Uterus (tissue), 4 donors: ENCODE data around the gene RBX1. TPM values are rescaled to one million over a fixed set of nuclear protein-coding genes. Genes with fewer than 3 reads are reported as not detected.

Source experiments
- DNase-seq, 2 donors: peaks; one replicate each; pipeline ENCODE4 v3.0.0-alpha.2; 2019 to 2020
- H3K27ac ChIP-seq, 2 donors: fragments of 200-600 bp; sonication (generic); 1 replicate in 1 of 2; 2 replicates in 1 of 2; pipeline ENCODE4 v1.5.1; 2016 to 2018
- H3K27me3 ChIP-seq, 2 donors: fragments of 200-600 bp; sonication (generic); one replicate each; pipeline ENCODE4 v1.5.1; 2018 to 2019; ENCODE audit warnings: control low read depth in 1 of 2
- H3K36me3 ChIP-seq, 2 donors: fragments of 200-600 bp; sonication (generic); one replicate each; pipeline ENCODE4 v1.5.1; 2019; ENCODE audit warnings: control low read depth in 1 of 2
- H3K4me1 ChIP-seq, 2 donors: fragments of 200-600 bp; sonication (generic); one replicate each; pipeline ENCODE4 v1.5.1; 2018 to 2019; ENCODE audit warnings: control low read depth in 1 of 2
- H3K4me3 ChIP-seq, 2 donors: fragments of 200-600 bp; sonication (generic); 1 replicate in 1 of 2; 2 replicates in 1 of 2; pipeline ENCODE4 v1.5.1; 2018 to 2019; ENCODE audit warnings: mild to moderate bottlenecking in 1 of 2
- H3K9me3 ChIP-seq, 2 donors: fragments of 200-600 bp; sonication (generic); one replicate each; pipeline ENCODE4 v1.5.1; 2019; ENCODE audit warnings: control low read depth in 1 of 2
- POLR2A ChIP-seq, 2 donors: fragments of 450-650 bp; IDR thresholded peaks; one replicate each; pipeline ENCODE4 v1.6.1; 2016; ENCODE audit warnings: antibody characterized with exemption in 2 of 2, mild to moderate bottlenecking in 1 of 2, moderate library complexity in 1 of 2
- intact Hi-C: fragments of 100-400 bp; cut with DNase I; formaldehyde crosslinking; loops from one replicate; pipeline ENCODE4 v1.15.1; 2023; ENCODE audit warnings: low total_unique reads
- total RNA-seq, 4 donors: library from RNA; depleted of rRNA in 3 of 4; stranded (reverse); fragments of >200 nt in 3 of 4; gene quantifications; one replicate each; pipeline versions ENCODE4 v1.1.0 to v1.2.4, GENCODE V29; 2014 to 2023
- TF ChIP-seq, protein P1 (sequence below), 4 experiments: fragments of 200-600 bp in 2 of 4; fragments of 450-650 bp in 2 of 4; sonication (generic) in 2 of 4; IDR thresholded peaks; one replicate each; pipeline ENCODE4 v1.5.1; 2016 to 2019; ENCODE audit warnings: antibody characterized with exemption in 4 of 4, mild to moderate bottlenecking in 2 of 4, moderate library complexity in 1 of 4
- donor health status: DM: yes; HTN: yes; CAD: no.

RBX1 gene
- total RNA-seq, 4 donors from 2014 or later: 33.8 to 75.9 (median 57.6) TPM

DNA sequence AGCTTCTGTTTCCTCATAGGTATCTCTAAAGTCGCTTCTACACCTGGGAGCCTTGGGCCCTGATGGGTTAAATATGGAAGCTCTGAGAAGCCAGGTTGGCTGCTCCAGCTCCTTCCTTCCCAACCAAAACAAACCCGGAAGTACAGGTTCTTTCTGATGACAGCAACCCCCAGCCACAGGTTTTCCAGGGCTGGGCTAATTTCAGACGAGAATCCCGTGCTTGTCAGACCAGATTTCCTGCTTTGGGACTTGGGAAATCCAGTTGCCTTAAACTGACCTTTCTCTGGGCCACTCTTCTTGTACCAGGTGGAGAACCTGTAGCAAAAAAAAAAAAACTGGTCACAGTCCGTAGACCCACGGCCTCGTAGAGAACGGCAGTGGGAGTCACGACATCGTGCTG lies 51.9 kb downstream of the RBX1 start:
- intact Hi-C loops: no loop called here
- no peak overlapping the region for H3K4me3 ChIP-seq
- H3K27ac ChIP-seq: no peak overlapping the region
- TF ChIP-seq POLR2A (IDR thresholded peaks at IDR 0.05): no peak
- TF ChIP-seq, protein P1, sequence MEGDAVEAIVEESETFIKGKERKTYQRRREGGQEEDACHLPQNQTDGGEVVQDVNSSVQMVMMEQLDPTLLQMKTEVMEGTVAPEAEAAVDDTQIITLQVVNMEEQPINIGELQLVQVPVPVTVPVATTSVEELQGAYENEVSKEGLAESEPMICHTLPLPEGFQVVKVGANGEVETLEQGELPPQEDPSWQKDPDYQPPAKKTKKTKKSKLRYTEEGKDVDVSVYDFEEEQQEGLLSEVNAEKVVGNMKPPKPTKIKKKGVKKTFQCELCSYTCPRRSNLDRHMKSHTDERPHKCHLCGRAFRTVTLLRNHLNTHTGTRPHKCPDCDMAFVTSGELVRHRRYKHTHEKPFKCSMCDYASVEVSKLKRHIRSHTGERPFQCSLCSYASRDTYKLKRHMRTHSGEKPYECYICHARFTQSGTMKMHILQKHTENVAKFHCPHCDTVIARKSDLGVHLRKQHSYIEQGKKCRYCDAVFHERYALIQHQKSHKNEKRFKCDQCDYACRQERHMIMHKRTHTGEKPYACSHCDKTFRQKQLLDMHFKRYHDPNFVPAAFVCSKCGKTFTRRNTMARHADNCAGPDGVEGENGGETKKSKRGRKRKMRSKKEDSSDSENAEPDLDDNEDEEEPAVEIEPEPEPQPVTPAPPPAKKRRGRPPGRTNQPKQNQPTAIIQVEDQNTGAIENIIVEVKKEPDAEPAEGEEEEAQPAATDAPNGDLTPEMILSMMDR (IDR thresholded peaks at IDR 0.05): no peak
- no peaks in the 10 kb centered on the region for H3K9me3 ChIP-seq
- H3K27me3 ChIP-seq: no peaks in the 10 kb centered on the region
- DNase-seq: no peak
- H3K4me1 ChIP-seq: no peaks in the 10 kb centered on the region
- no peaks in the 10 kb centered on the region for H3K36me3 ChIP-seq

DNA sequence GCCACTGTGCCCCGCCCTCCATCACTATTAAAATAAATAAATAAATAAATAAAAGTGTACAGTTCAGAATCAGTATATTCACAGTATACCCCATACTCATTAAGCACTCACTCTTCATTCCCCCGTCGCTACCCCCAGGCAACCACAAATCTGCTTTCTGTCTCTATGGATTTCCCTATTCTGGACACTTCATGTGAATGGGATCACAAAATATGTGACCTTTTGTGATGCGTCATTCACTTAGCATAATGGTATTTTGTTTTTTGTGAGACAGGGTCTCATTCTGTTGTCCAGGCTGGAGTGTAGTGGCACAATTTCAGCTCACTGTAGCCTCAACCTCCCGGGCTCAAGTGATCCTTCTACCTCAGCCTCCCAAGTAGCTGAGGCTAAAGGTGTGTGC lies 52.8 kb downstream of the RBX1 start:
- intact Hi-C loops: no loop called here
- H3K4me1 ChIP-seq: no peaks in the 10 kb centered on the region
- no peak overlapping the region for H3K27ac ChIP-seq
- no peaks in the 10 kb centered on the region for H3K36me3 ChIP-seq
- H3K9me3 ChIP-seq: no peaks in the 10 kb centered on the region
- TF ChIP-seq, protein P1 (IDR thresholded peaks at IDR 0.05): no peak
- TF ChIP-seq POLR2A (IDR thresholded peaks at IDR 0.05): no peak
- H3K27me3 ChIP-seq: no peaks in the 10 kb centered on the region
- DNase-seq: no peak
- no peak overlapping the region for H3K4me3 ChIP-seq

DNA sequence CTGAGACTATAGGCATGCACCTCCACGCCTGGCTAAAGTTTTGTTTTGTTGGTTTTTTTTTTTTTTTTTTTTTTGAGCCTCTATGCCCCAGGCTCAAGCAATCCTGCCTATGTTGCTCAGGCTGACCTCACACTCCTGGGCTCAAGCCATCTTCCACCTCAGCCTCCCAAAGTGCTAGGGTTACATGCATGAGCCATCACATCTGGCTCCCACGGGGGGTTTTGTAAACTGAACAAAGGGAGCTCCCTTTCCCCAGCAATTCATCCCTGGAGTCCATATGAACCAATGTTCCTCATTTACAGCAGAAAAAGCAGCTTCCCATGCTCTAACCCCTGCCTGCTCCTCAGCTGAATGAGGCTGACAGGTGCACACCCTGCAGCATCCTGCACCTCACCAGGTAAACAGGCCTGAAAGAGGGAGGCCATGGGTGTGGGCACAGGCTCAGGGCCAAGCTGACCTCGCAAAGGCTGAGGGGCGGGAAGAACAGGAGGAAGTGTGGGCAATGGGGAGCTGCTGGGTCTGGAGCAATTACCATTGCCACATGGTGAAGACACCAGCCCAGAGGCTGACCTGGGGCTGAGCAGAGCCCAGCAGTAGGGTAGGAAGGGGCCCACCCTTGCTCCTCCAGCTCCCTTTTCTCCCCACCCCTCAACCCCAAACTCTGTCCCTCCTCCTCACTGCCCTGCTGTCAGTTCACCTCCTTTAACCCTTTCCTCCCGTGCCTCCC lies 58.2 kb downstream of the RBX1 start:
- H3K4me1 ChIP-seq: no peaks in the 10 kb centered on the region
- DNase-seq: no peak
- no peaks in the 10 kb centered on the region for H3K36me3 ChIP-seq
- no peaks in the 10 kb centered on the region for H3K9me3 ChIP-seq
- TF ChIP-seq, protein P1 (IDR thresholded peaks at IDR 0.05): no peak
- no peak for TF ChIP-seq POLR2A (IDR thresholded peaks at IDR 0.05)
- H3K4me3 ChIP-seq: no peak overlapping the region
- no peaks in the 10 kb centered on the region for H3K27me3 ChIP-seq
- intact Hi-C loops: no loop called here
- no peak overlapping the region for H3K27ac ChIP-seq

- Histone ChIP-seq H3K27me3 (no peaks in the 10 kb centered on the region), H3K36me3 (no peaks in the 10 kb centered on the region), H3K9me3 (no peaks in the 10 kb centered on the region), H3K4me1 (no peaks in the 10 kb centered on the region), H3K27ac (no peak overlapping the region), H3K4me3 (no peak overlapping the region)
- TF ChIP-seq POLR2A (IDR thresholded peaks at IDR 0.05): no peak
- TF ChIP-seq, protein P1 (IDR thresholded peaks at IDR 0.05): no peak
- no peak for DNase-seq
- intact Hi-C loops: no loop called here
Measured at GRCh38 chr22:41015003-41015402, 63.8 kb downstream of the RBX1 start.

DNA sequence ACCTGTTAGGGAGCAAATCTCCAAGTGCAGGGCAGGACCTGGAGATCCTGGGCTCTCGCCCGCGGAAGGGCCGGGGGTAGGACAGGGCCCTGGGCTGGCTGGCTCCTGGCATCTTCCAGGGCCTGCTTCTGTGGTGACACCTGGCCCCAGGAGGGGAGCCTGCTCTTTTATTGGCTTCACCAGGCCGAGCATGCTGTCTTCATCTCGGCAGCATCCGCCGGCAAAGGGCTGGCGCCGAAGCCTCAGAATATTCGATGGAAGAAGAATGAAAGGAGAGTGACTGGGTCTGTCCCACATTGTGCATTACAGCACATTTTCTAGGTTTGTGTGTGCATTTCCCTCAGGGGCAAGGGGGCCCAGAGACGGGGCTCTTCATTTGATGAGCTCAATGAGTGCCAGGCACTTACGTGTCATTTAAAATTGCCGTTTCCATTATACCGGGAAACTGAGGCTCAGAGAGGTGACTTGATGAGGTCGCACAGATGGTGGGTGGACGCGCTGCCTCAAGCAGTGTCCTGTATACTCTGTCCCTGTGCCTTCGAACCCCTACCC lies 70.0 kb downstream of the RBX1 start:
- TF ChIP-seq, protein P1 (IDR thresholded peaks at IDR 0.05): no peak
- no peak for TF ChIP-seq POLR2A (IDR thresholded peaks at IDR 0.05)
- no peaks in the 10 kb centered on the region for H3K4me1 ChIP-seq
- H3K36me3 ChIP-seq: no peaks in the 10 kb centered on the region
- peak overlapping the region; percentile 97 to 99 for H3K27ac ChIP-seq
- peak overlapping the region; percentile 66 to 75 for H3K4me3 ChIP-seq
- no peaks in the 10 kb centered on the region for H3K9me3 ChIP-seq
- peak; percentile 20 to 24 for DNase-seq
- intact Hi-C loops: loop anchor here (10.0 kb wide), 1 partner anchor 66 kb away; the partner anchor contains the start of gene RBX1
- no peaks in the 10 kb centered on the region for H3K27me3 ChIP-seq
